Panc1 (cell line): ENCODE results near the gene CFAP77. TPM values are rescaled to one million over a fixed set of nuclear protein-coding genes. Genes with fewer than 3 reads are reported as not detected.
A peak's percentile ranks its signal among the peaks of the same experiment; 100 is the strongest.

Source experiments
- ATAC-seq: fragments of 200-7000 bp; cut with Tn5 transposase; 2 replicates; pipeline ENCODE4 v1.9.1; 2020; ENCODE audit warnings: mild to moderate bottlenecking, moderate library complexity
- BruUV-seq: library from RNA; stranded (reverse); fragments of 400-500 nt; replicated peaks from 2 replicates; lab custom pipeline; 2021; lab: Mats Ljungman, UMichigan
- CTCF ChIA-PET: fragments of 300-600 bp; sonication (Branson Sonifier 250); formaldehyde crosslinking; loops from one replicate; lab custom pipeline; 2022; ENCODE audit warnings: antibody characterized with exemption; lab: Charles Lee
- POLR2A ChIA-PET: fragments of 300-600 bp; sonication (Branson Sonifier 250); formaldehyde crosslinking; loops from one replicate; lab custom pipeline; 2022; ENCODE audit warnings: antibody characterized with exemption; lab: Charles Lee
- DNase-seq: peaks from one replicate; pipeline ENCODE4 v3.0.0-alpha.2; 2010; ENCODE audit warnings: low read depth, low spot score
- H3K27ac ChIP-seq: 2 replicates; pipeline ENCODE4 v1.5.1; 2011; ENCODE audit warnings: mild to moderate bottlenecking, low read length, inconsistent platforms
- H3K27me3 ChIP-seq: fragments of 200-500 bp; sonication (Bioruptor generic); 2 replicates; pipeline ENCODE4 v1.6.0; 2014; ENCODE audit warnings: low read length, inconsistent platforms; ENCODE audit not compliant: control insufficient read depth, insufficient read depth
- H3K36me3 ChIP-seq: fragments of 200-500 bp; sonication (Bioruptor generic); 2 replicates; pipeline ENCODE4 v1.5.1; 2014; ENCODE audit warnings: inconsistent platforms, mild to moderate bottlenecking, low read length, moderate library complexity; ENCODE audit not compliant: control insufficient read depth, insufficient read depth
- H3K4me1 ChIP-seq: 2 replicates; pipeline ENCODE4 v1.5.1; 2011; ENCODE audit warnings: inconsistent platforms, mild to moderate bottlenecking, low read length, moderate library complexity; ENCODE audit not compliant: control insufficient read depth, insufficient read depth
- H3K4me3 ChIP-seq, 2 experiments: 2 replicates each; pipeline ENCODE4 v1.5.1; 2011 to 2012; ENCODE audit warnings: low read depth in 2 of 2, low read length in 2 of 2, mild to moderate bottlenecking in 2 of 2, inconsistent platforms in 1 of 2, moderate library complexity in 1 of 2
- H3K9me3 ChIP-seq: fragments of 200-500 bp; sonication (Bioruptor generic); 2 replicates; pipeline ENCODE4 v1.5.1; 2014; ENCODE audit warnings: low read depth, mild to moderate bottlenecking, inconsistent platforms, low read length, moderate library complexity; ENCODE audit not compliant: control insufficient read depth, insufficient read depth
- POLR2AphosphoS5 ChIP-seq: IDR thresholded peaks from 2 replicates; pipeline ENCODE4 v1.6.1; 2012; ENCODE audit warnings: mild to moderate bottlenecking, low read depth, low read length, moderate library complexity
- SIN3A ChIP-seq: IDR thresholded peaks from 2 replicates; pipeline ENCODE4 v1.6.1; 2012; ENCODE audit warnings: low read depth, mild to moderate bottlenecking, low read length, moderate library complexity, borderline replicate concordance; ENCODE audit not compliant: insufficient read depth
- TCF7L2 ChIP-seq: IDR thresholded peaks from 2 replicates; pipeline ENCODE4 v1.6.1; 2011; ENCODE audit warnings: mild to moderate bottlenecking, low read depth, low read length, inconsistent platforms
- in situ Hi-C: cut with HindIII; loops from 2 replicates; pipeline ENCODE4 v1.10.0; 2016; ENCODE audit warnings: low sequenced_read_pairs, low pct_unique_long_range_greater_than_20kb
- intact Hi-C: fragments of 100-400 bp; cut with micrococcal nuclease; formaldehyde crosslinking; loops from one replicate; pipeline ENCODE4 v1.10.0; 2022; ENCODE audit not compliant: unreplicated experiment
- total RNA-seq: library from RNA; stranded (reverse); gene quantifications from one replicate; pipeline ENCODE4 v1.2.1, GENCODE V29; 2021; ENCODE audit not compliant: unreplicated experiment
- TF ChIP-seq, protein P1 (sequence below): fragments of 450-650 bp; IDR thresholded peaks from 2 replicates; pipeline ENCODE4 v1.5.1; 2017; ENCODE audit warnings: mild to moderate bottlenecking
- TF ChIP-seq, protein P2 (sequence below), 2 experiments: IDR thresholded peaks; 2 replicates each; pipeline ENCODE4 v1.6.1; 2011 to 2012; ENCODE audit warnings: low read depth in 2 of 2, control low read depth in 1 of 2, low read length in 1 of 2, mild to moderate bottlenecking in 1 of 2, moderate library complexity in 1 of 2; ENCODE audit not compliant: insufficient read depth in 1 of 2

Gene CFAP77
- total RNA-seq, 1 experiment from 2014 or later = not detected

- Histone ChIP-seq H3K36me3 (peaks cover 4% of the 10 kb centered on the region), H3K9me3 (no peaks in the 10 kb centered on the region), H3K4me1 (peaks cover 6% of the 10 kb centered on the region; the same call in 1 of the 2 replicates), H3K4me3 (no peak overlapping the region), H3K27me3 (no peaks in the 10 kb centered on the region), H3K27ac (no peak overlapping the region)
- in situ Hi-C loops (no loop called here), intact Hi-C loops (no loop called here)
- POLR2A ChIA-PET = no interaction called here
- no peak for DNase-seq
- TF ChIP-seq SIN3A (no peak), TCF7L2 (no peak), POLR2AphosphoS5 (no peak)
- TF ChIP-seq, protein P1, sequence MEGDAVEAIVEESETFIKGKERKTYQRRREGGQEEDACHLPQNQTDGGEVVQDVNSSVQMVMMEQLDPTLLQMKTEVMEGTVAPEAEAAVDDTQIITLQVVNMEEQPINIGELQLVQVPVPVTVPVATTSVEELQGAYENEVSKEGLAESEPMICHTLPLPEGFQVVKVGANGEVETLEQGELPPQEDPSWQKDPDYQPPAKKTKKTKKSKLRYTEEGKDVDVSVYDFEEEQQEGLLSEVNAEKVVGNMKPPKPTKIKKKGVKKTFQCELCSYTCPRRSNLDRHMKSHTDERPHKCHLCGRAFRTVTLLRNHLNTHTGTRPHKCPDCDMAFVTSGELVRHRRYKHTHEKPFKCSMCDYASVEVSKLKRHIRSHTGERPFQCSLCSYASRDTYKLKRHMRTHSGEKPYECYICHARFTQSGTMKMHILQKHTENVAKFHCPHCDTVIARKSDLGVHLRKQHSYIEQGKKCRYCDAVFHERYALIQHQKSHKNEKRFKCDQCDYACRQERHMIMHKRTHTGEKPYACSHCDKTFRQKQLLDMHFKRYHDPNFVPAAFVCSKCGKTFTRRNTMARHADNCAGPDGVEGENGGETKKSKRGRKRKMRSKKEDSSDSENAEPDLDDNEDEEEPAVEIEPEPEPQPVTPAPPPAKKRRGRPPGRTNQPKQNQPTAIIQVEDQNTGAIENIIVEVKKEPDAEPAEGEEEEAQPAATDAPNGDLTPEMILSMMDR = no peak
- TF ChIP-seq, protein P2, sequence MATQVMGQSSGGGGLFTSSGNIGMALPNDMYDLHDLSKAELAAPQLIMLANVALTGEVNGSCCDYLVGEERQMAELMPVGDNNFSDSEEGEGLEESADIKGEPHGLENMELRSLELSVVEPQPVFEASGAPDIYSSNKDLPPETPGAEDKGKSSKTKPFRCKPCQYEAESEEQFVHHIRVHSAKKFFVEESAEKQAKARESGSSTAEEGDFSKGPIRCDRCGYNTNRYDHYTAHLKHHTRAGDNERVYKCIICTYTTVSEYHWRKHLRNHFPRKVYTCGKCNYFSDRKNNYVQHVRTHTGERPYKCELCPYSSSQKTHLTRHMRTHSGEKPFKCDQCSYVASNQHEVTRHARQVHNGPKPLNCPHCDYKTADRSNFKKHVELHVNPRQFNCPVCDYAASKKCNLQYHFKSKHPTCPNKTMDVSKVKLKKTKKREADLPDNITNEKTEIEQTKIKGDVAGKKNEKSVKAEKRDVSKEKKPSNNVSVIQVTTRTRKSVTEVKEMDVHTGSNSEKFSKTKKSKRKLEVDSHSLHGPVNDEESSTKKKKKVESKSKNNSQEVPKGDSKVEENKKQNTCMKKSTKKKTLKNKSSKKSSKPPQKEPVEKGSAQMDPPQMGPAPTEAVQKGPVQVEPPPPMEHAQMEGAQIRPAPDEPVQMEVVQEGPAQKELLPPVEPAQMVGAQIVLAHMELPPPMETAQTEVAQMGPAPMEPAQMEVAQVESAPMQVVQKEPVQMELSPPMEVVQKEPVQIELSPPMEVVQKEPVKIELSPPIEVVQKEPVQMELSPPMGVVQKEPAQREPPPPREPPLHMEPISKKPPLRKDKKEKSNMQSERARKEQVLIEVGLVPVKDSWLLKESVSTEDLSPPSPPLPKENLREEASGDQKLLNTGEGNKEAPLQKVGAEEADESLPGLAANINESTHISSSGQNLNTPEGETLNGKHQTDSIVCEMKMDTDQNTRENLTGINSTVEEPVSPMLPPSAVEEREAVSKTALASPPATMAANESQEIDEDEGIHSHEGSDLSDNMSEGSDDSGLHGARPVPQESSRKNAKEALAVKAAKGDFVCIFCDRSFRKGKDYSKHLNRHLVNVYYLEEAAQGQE (IDR thresholded peaks at IDR 0.05; ENCODE audit: insufficient read depth in 1 of 2, low read depth in 2 of 2, low read length in 1 of 2) = no peak
- no TSS peak for BruUV-seq
- no peak for ATAC-seq
- CTCF ChIA-PET = no interaction called here
Measured at GRCh38 chr9:132401824-132402223, 8.2 kb upstream of the CFAP77 start.

DNA sequence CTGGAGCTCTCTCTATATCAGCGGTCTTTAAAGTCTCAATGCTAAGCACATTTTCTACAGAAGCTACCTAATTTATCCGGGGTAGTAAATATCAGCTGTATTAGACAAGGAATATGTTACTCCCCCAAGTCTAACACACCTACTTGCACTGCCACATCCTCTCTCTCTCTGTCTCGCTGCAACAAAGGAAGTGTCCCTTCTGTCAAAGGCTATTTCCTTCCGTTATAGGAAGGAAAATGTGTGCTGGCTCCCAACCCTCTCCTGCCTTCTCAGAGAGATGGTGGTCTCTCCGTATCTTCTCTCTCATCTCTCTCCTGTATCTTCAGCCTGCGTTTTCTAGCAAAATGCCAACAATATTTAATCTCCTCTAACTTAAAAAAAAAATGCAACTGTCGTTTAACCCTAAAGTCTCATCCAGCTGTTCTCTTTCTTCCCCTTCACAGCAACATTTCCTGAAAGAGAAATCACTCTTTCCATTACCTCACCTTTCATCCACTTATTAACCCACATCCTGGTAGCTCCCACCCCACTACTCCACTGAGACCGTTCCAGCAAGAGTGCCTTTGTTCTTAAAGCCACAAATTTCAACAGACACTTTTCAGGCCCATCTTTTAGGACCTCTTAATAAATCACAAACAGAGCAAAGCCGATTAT, 5.7 kb upstream of the CFAP77 start:
- no peak for DNase-seq
- H3K9me3 ChIP-seq = no peaks in the 10 kb centered on the region
- intact Hi-C loops = no loop called here
- peaks cover 4% of the 10 kb centered on the region for H3K36me3 ChIP-seq
- ChIA-PET CTCF (no interaction called here), POLR2A (no interaction called here)
- ATAC-seq = no peak
- H3K27ac ChIP-seq = no peak overlapping the region
- TF ChIP-seq POLR2AphosphoS5 (no peak), SIN3A (no peak), TCF7L2 (no peak)
- TF ChIP-seq, protein P1 = no peak
- TF ChIP-seq, protein P2 (IDR thresholded peaks at IDR 0.05; ENCODE audit: insufficient read depth in 1 of 2, low read depth in 2 of 2, low read length in 1 of 2) = no peak
- no peaks in the 10 kb centered on the region for H3K27me3 ChIP-seq
- H3K4me3 ChIP-seq = no peak overlapping the region
- BruUV-seq = TSS peak; percentile 42
- in situ Hi-C loops = no loop called here
- H3K4me1 ChIP-seq = peaks cover 6% of the 10 kb centered on the region; the same call in 1 of the 2 replicates
